Activated gamma-delta T cell treated with Interleukin-2 at 50 U/mL for 16 hours (primary cell): ENCODE measurements around the gene PKD2.
"Not testable (repeated sequence)": the region's sequence is repeated elsewhere in the genome, so short reads cannot be mapped to it uniquely, and the experiment has no call there.

Experiments
- DNase-seq: peaks from one replicate; pipeline ENCODE4 v3.0.0-alpha.2; 2020

PKD2 gene

DNA sequence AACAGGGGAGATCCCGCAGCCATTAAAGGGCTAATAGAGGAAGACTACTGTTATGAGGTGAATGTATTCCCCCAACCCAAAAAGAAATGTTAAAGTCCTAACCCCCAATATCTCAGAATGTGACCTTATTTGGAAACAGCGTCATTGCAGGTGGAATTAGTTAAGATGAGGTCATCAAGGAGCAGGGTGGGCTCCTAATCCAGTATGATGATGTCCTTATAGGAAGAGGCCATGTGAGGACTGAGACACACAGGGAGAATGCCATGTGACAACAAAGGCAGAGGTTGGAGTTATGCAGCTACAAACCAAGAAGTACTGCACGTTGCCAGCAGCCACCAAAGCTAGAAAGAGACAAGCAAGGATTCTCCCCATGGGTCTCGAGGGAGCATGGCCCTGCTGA, 17.7 kb upstream of the PKD2 start:
- no peak for DNase-seq

GRCh38 chr4:87995435-87995834, 12.0 kb upstream of the PKD2 start:
- no peak for DNase-seq

- not testable (repeated sequence) for DNase-seq
Measured at GRCh38 chr4:87999191-87999691, 8.2 kb upstream of the PKD2 start.

DNA sequence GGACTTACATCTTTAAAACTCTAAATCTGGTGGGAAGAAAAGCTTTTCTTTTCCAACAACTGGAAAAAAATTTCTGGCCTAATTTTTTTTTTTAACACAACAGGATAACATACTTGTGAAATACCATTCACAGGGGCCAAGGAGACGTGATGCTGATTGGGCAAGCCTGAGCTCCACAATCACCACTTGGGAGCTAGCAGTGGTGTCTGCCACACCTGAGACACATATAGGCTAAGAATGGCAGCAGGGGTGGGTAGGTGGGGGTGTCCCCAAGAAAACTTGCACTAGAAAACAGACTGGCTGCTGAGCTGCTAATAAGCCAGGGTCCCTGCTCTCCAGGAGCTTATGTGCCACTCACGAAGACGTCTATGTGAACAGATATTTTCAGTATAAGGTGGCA, 5.6 kb upstream of the PKD2 start:
- no peak for DNase-seq

DNA sequence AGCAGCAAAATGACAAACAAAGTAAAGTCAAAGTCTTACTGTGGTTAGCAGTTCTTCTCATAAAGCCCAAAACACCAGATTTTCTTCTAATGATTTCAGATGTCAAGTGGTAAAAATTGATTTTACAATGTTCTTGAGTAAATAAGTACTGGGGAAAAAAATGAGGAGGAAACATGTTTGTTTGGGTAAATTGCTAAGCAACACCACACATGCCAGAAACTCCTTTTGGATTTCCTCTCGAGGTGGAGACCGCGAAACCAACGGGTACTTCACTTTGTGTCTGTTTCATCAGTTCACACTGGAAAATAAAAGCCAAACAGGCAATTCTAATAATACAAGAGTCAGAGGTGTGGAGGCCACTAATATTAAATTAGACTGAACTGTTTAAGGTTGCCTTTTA, 4.6 kb upstream of the PKD2 start:
- DNase-seq, result no peak

DNA sequence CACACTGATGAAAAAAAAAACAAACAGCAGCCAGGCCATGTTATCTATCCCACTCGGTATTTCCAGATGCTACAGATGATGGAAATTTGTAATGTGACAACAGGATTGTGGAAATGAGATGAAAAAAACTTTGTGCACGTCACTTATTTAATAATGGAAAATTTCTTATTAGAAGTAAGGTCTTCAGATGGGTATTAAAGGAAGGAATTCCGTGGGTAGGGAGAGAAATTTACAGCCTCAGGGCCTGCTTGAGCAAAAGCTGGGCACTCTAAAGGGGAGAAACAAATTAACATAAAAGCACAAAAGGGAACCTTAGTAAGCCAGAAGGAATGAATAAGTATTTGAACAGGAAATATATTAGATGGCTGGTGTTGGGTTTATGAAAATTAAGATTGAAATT, 4.2 kb upstream of the PKD2 start:
- no peak for DNase-seq

DNA sequence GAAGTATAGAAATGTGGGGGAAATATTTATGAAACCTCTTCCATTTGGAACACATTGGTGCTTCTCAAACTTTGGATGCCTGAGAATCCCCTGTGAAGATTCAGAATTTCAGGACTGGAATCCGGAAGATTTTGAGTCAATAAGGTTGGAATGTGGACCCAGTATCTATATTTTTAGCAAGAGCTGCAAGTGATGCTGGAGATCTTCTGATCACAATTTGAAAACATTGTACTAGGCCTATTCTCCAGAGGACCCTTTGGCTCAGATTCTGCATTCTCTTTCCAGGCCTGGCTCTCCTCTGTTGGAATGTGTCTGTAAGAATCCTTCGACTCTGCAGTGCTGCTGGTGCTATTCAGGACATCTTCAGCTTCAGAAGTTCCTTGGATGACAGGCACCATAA, 2.4 kb upstream of the PKD2 start:
- DNase-seq, result no peak

- no peak for DNase-seq
Measured at GRCh38 chr4:88005946-88006345, 1.5 kb upstream of the PKD2 start.

- DNase-seq, result no peak
Measured at GRCh38 chr4:88006956-88007303, 505 bp upstream of the PKD2 start.

GRCh38 chr4:88008122-88008742, 797 bp downstream of the PKD2 start:
- peak; percentile 6 for DNase-seq

- DNase-seq, result no peak
Measured at GRCh38 chr4:88008743-88009171, 1.3 kb downstream of the PKD2 start.

GRCh38 chr4:88009871-88010270, 2.4 kb downstream of the PKD2 start:
- no peak for DNase-seq

GRCh38 chr4:88010966-88011365, 3.5 kb downstream of the PKD2 start:
- no peak for DNase-seq

GRCh38 chr4:88012647-88013046, 5.2 kb downstream of the PKD2 start:
- DNase-seq, result no peak

DNA sequence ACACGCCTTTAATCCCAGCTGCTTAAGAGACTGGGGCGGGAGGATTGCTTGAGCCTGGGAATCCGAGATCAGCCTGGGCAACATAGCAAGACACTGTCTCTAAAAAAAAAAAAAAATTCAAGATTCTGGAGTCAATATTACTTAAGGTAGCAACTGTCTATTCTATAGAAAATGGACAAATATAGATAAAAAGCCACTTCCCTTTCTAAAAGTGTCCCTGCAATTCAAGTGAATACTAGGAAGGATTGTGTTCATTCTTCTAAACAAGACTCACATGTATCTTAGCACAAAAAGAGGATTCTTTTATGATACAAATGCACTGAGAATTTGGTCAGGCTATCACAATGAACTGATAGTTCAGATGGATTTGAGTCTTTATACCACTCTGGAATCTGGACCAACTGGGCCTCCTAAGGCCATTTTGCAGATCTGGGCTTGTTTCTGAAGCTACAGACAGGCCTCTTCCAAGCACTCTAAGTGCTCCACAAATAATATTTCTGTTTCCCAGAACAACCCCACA, 7.0 kb downstream of the PKD2 start:
- DNase-seq, result no peak

DNA sequence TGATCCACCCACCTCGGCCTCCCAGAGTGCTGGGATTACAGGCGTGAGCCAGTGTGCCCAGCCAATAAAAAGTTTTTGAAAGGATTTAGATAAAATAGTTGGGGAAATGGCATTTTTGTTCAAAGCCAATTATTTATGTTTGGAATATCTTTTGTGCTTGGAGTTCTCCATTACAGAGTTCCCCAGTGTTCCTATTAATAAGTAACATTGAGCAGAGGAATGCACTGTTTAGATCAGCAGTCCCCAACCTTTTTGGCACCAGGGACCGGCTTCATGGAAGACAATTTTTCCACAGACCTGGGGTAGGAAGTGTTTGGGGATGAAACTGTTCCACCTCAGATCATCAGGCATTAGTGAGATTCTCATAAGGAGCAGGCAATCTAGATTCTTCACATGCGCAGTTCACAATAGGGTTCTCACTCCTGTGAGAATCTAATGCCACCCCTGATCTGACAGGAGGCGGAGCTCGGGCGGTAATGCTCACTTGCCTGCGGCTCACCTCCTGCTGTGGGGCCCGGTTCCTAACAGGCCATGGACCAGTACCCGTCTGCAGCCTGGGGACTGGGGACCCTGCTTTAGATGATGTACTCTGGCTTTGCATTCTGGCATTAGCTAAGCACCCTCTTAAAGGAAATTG, 8.3 kb downstream of the PKD2 start:
- no peak for DNase-seq

DNA sequence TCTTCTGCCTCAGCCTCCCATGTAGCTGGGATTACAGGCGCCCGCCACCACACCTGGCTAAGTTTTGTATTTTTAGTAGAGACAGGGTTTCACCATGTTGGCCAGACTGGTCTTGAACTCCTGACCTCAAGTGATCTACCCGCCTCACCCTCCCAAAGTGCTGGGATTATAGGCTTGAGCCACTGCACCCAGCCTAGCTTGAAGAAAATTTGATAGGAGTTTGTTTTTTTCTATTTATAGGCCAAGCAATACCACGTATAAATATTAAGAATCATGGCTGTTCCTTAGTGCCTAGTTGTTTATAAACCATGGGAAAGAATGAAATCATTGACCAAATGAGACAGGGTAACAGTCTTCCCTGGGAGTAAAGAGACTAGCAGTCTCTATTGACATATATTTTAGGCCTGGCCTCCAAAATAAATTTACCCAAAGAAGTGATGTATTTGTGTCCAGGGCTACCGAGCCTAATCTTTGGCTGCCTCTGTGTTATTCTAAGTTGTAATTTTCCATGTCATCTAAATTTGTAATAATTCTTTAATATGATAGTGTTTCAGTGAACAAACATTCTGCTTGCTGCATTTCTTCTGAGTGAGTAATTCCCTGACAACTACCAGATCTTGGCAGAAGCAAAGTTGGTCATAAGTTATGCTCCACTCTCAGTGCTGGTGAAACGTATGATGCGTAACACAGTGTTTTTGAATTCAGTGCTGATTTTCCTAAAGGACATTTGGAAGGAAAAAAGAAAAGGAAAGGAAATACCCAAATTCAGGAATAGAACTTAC, 10.3 kb downstream of the PKD2 start:
- no peak for DNase-seq

DNA sequence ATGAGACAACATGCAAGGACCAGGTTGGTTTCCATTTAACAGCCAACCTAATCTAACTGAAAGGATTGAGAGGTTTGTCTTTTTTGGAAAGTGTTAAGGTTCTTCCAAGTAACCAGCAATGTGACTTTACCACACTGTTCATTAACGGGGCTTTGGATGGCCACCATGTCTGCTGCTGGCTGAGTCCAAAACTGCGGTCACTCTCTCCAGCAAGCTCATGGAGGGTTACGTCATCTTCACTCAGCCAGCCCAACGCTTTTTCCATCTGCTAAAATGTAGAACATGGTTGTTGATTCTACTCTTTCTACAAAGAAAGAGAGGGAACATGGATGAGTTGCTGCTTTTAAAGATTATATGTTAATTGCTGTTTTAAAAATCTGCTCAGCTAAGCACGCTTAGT, 11.0 kb downstream of the PKD2 start:
- DNase-seq, result no peak

DNA sequence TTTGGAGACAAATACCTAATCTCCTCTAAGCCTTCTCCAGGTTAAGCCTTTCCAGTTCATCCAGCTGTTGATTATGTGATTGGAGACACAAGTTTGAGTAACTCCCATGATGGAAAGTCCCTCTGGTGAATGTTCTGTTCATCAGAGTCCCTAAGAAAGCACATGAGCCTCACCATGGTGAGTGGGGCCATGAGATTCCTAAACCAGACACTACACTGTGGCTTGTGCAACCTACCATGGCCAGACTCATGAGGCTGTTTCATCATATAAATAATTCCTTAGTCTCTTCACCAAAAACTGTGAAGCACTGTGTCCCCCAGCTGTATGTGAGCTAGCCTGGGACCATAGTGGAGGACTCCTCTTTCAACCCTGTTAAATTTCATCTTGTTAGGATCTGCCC, 14.4 kb downstream of the PKD2 start:
- no peak for DNase-seq

GRCh38 chr4:88022289-88022688, 14.9 kb downstream of the PKD2 start:
- DNase-seq, result no peak

DNA sequence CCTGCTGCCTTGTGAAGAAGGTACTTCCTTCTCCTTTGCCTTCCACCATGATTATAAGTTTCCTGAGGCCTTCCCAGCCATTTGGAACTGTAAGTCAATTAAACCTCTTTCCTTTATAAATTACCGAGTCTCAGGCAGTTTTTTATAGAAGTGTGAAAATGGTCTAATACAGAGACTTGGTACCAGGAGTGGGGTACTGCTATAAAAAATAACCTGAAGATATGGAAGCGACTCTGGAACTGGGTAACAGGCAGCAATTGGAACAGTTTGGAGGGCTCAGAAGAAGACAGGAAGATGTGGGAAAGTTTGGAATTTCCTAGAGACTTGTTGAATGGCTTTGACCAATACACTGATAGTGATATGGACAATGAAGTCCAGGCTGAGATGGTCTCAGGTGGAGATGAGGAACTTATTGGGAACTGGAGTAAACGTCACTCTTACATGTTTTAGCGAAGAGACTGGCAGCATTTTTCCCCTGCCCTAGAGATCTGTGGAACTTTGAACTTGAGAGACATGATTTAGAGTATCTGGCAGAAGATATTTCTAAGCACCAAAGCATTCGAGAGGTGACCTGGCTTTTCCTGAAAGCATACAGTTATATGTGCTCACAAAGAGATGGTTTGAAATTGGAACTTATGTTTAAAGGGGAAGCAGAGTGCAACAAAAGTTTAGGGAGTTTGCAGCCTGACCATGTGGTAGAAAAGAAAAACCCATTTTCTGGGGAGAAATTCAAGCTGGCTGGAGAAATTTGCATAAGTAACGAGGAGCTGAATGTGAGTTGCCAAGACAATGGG, 18.6 kb downstream of the PKD2 start:
- not testable (repeated sequence) for DNase-seq

DNA sequence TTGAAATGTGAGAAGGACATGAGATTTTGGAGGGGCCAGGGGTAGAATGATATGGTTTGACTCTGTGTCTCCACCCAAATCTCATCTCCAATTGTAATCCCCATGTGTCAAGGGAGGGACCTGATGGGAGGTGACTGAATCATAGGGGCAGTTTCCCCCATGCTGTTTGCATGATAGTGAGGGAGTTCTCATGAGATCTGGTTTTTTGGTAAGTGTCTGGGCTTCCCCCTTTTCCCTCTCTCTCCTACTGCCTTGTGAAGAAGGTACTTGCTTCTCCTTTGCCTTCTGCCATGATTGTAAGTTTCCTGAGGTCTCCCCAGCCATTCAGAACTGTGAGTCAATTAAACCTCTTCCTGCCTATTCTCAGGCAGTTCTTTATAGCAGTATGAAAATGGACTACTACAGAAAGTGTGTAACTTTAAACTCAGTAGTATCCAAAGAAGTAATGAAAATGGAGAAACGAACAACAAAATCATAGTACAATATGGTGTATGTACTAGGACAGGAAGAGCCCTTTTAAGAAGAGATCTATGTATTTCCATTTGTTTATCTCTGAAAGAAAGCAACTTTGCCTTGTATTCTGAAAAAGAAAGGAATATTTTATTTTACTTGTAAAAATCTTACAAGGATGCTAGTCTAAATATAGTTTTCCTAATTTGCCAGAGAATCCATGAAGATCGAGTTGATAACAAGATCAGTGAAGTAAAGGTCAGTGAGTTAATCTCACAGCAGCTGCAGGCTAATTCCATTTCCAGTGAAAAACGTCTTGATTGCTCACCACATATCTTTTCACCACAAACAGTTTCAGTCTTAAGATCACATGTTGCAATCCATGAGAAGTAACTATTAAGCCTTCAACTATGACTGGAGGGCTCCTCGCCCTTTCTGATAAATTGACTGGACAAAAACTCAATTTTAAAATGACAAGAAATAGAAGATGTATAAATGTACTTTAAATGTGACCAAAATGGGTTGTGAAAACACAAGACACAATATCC, 20.5 kb downstream of the PKD2 start:
- DNase-seq, result no peak
